ENCODE measurements around the gene TBC1D22A. TPM values are rescaled to one million over a fixed set of nuclear protein-coding genes. Genes with fewer than 3 reads are reported as not detected.

TBC1D22A gene
- total RNA-seq, 1 donor from 2014 or later: 6.8 TPM

DNA sequence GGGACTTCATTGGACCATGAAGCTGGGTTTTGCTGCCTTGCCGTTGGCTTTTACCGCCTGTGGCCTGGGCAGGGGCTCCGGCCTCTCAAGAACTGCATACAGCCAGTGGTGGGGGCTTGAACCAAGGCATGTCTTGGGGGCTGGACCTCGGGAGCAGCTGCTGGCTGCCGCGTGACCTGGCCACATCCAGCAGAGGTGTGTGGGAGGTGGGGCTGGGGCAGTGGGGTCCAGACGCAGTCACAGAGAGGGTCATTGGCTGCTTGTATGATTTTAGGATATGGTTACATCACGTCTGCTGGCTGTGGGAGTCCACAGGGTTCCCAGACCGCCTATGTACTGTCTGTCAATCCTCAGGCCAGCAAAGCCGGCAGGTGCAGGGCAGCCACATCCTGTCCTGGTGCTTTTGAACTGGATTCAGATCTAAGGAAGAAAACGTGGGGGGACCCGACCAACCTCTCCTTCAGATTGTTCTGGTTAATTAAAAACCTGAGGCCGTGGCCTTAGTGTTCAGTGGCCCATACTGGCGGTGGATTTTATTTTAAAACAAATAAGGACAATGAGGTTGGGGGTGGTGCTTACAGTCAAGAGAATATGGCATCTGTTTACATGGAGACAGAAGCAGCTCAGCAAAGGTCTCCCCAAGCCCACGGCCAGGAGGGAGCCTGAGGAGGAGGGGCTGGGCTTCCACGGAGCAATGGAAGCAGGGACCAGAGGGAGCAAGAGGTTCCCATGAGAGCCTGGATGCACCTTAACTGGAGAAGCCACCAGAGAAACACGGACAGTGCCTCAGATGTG lies 426.0 kb downstream of the TBC1D22A start:
- Histone ChIP-seq H3K9ac (ENCODE audit: low read depth in 1 of 3, low read length in 3 of 3) (no peak overlapping the region), H3K27ac (ENCODE audit: low read depth, low read length) (no peak overlapping the region), H3K9me3 (ENCODE audit: control insufficient read depth in 3 of 3, low read length in 3 of 3) (peaks cover 0 to 7% (median 0%) of the 10 kb centered on the region in 3 donors), H3K36me3 (ENCODE audit: control insufficient read depth in 3 of 3, insufficient read depth in 3 of 3, low read length in 3 of 3) (no peaks in the 10 kb centered on the region), H3K4me1 (ENCODE audit: control insufficient read depth in 3 of 3, insufficient read depth in 3 of 3, low read length in 3 of 3) (no peaks in the 10 kb centered on the region), H3K27me3 (ENCODE audit: control insufficient read depth in 3 of 3, insufficient read depth in 3 of 3, low read length in 3 of 3) (peaks cover 0 to 11% (median 9%) of the 10 kb centered on the region in 3 donors), H3K4me3 (ENCODE audit: low read length in 3 of 3) (no peak overlapping the region)

DNA sequence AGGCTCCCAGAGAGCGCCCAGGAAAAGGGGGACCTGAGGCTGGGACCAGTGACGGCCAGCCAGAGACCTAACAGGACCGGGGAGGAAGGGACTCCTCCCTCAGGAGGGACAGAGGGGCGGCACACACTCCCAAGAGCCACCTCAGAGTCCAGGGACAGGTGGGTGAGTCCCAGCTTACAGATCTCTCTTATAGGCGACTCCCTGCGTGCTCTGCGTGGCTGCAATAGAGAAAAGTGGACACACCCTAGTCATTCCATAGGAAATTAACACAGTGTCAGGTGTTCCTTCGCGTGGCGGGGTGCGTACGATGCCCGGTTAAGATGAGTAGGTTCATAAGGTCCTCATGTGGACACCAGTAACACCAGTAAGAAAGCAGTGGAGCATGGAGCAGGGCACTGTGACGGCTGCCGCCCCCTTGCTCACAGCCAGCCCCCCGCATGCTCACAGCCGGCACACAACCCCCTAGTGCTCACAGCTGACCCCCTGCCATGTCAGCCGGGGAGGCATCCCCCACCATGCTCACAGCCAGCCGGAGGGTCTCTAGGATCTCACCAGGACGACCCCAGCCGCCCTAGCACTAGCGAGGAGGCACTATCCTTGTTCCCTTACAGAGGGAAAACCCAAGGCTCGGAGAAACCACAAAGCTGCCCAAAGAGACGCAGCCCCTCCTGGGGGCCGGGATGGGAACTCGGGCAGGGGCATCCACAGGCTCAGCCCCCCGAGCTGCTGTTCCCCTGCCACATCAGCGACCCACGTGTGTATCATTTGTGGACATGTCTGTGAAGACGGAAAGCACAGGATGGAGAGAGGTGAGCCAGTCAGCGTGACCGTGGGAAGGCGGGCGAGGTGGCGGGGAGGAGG lies 426.8 kb downstream of the TBC1D22A start:
- no peak overlapping the region for H3K9ac ChIP-seq (ENCODE audit: low read depth in 1 of 3, low read length in 3 of 3)
- no peak overlapping the region for H3K4me3 ChIP-seq (ENCODE audit: low read length in 3 of 3)
- peaks cover 0 to 11% (median 9%) of the 10 kb centered on the region in 3 donors for H3K27me3 ChIP-seq (ENCODE audit: control insufficient read depth in 3 of 3, insufficient read depth in 3 of 3, low read length in 3 of 3)
- no peaks in the 10 kb centered on the region for H3K36me3 ChIP-seq (ENCODE audit: control insufficient read depth in 3 of 3, insufficient read depth in 3 of 3, low read length in 3 of 3)
- no peaks in the 10 kb centered on the region for H3K4me1 ChIP-seq (ENCODE audit: control insufficient read depth in 3 of 3, insufficient read depth in 3 of 3, low read length in 3 of 3)
- peaks cover 0 to 7% (median 0%) of the 10 kb centered on the region in 3 donors for H3K9me3 ChIP-seq (ENCODE audit: control insufficient read depth in 3 of 3, low read length in 3 of 3)
- H3K27ac ChIP-seq (ENCODE audit: low read depth, low read length): no peak overlapping the region

GRCh38 chr22:47190276-47190956 lies 428.0 kb downstream of the TBC1D22A start:
- no peak overlapping the region for H3K9ac ChIP-seq (ENCODE audit: low read depth in 1 of 3, low read length in 3 of 3)
- no peak overlapping the region for H3K4me3 ChIP-seq (ENCODE audit: low read length in 3 of 3)
- H3K4me1 ChIP-seq (ENCODE audit: control insufficient read depth in 3 of 3, insufficient read depth in 3 of 3, low read length in 3 of 3): no peaks in the 10 kb centered on the region
- peaks cover 0 to 4% (median 0%) of the 10 kb centered on the region in 3 donors for H3K9me3 ChIP-seq (ENCODE audit: control insufficient read depth in 3 of 3, low read length in 3 of 3)
- H3K36me3 ChIP-seq (ENCODE audit: control insufficient read depth in 3 of 3, insufficient read depth in 3 of 3, low read length in 3 of 3): no peaks in the 10 kb centered on the region
- peaks cover 0 to 11% (median 9%) of the 10 kb centered on the region in 3 donors for H3K27me3 ChIP-seq (ENCODE audit: control insufficient read depth in 3 of 3, insufficient read depth in 3 of 3, low read length in 3 of 3)
- no peak overlapping the region for H3K27ac ChIP-seq (ENCODE audit: low read depth, low read length)

- Histone ChIP-seq H3K9me3 (ENCODE audit: control insufficient read depth in 3 of 3, low read length in 3 of 3) (no peaks in the 10 kb centered on the region), H3K27ac (ENCODE audit: low read depth, low read length) (no peak overlapping the region), H3K36me3 (ENCODE audit: control insufficient read depth in 3 of 3, insufficient read depth in 3 of 3, low read length in 3 of 3) (no peaks in the 10 kb centered on the region), H3K9ac (ENCODE audit: low read depth in 1 of 3, low read length in 3 of 3) (no peak overlapping the region), H3K27me3 (ENCODE audit: control insufficient read depth in 3 of 3, insufficient read depth in 3 of 3, low read length in 3 of 3) (peaks cover 0 to 13% (median 12%) of the 10 kb centered on the region in 3 donors), H3K4me3 (ENCODE audit: low read length in 3 of 3) (no peak overlapping the region), H3K4me1 (ENCODE audit: control insufficient read depth in 3 of 3, insufficient read depth in 3 of 3, low read length in 3 of 3) (no peaks in the 10 kb centered on the region)
These were observed 428.7 kb downstream of the TBC1D22A start for GRCh38 chr22:47190957-47191670.

DNA sequence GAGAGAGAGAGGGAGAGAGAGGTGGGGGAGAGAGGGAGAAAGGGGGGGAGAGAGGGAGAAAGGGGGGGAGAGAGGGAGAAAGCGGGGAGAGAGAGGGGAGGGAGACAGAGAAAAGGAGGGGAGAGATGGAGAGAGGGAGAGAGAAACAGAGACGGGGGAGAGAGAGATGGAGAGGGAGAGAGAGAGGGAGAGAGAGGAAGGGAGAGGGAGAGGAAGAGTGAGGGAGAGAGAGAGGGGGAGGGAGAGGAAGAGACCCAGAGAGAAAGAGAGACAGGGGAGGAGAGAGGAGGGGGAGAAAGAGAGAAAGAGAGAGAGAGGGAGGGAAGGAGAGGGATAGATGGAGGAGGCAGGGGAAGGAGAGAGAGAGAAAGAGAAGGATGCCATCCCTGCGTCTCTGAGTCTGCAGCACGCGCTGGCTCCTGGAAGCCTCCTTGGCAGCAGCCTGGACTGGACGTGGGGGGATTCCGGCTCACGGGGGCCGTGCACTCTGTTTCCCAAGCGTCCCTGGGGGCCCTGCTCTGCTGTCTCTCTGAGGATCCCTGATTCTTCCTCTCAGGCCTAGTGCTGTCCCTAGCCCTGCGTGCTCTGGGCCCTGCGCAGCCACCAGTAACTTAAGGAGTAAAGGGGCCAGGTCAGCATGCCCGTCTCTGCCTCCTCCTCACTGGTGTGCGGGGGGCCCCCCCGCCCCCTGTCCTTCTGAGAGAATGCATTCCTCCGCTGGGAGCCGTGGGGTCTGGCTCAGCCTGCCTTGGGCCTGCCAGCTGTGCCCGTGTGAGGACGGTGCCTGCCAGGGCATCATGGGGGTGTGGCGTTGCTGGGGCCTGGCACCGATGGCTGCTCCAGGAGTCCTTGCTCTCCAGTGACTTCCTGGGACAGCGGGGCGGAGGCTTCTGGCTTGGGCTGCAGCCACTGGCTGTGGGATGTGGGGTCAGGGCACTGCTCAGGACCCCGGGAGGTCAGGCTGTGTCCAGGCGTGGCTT lies 429.5 kb downstream of the TBC1D22A start:
- peaks cover 6 to 20% (median 20%) of the 10 kb centered on the region in 3 donors for H3K27me3 ChIP-seq (ENCODE audit: control insufficient read depth in 3 of 3, insufficient read depth in 3 of 3, low read length in 3 of 3)
- H3K36me3 ChIP-seq (ENCODE audit: control insufficient read depth in 3 of 3, insufficient read depth in 3 of 3, low read length in 3 of 3): no peaks in the 10 kb centered on the region
- no peak overlapping the region for H3K27ac ChIP-seq (ENCODE audit: low read depth, low read length)
- no peak overlapping the region for H3K9ac ChIP-seq (ENCODE audit: low read depth in 1 of 3, low read length in 3 of 3)
- H3K9me3 ChIP-seq (ENCODE audit: control insufficient read depth in 3 of 3, low read length in 3 of 3): no peaks in the 10 kb centered on the region
- H3K4me3 ChIP-seq (ENCODE audit: low read length in 3 of 3): no peak overlapping the region
- no peaks in the 10 kb centered on the region for H3K4me1 ChIP-seq (ENCODE audit: control insufficient read depth in 3 of 3, insufficient read depth in 3 of 3, low read length in 3 of 3)

DNA sequence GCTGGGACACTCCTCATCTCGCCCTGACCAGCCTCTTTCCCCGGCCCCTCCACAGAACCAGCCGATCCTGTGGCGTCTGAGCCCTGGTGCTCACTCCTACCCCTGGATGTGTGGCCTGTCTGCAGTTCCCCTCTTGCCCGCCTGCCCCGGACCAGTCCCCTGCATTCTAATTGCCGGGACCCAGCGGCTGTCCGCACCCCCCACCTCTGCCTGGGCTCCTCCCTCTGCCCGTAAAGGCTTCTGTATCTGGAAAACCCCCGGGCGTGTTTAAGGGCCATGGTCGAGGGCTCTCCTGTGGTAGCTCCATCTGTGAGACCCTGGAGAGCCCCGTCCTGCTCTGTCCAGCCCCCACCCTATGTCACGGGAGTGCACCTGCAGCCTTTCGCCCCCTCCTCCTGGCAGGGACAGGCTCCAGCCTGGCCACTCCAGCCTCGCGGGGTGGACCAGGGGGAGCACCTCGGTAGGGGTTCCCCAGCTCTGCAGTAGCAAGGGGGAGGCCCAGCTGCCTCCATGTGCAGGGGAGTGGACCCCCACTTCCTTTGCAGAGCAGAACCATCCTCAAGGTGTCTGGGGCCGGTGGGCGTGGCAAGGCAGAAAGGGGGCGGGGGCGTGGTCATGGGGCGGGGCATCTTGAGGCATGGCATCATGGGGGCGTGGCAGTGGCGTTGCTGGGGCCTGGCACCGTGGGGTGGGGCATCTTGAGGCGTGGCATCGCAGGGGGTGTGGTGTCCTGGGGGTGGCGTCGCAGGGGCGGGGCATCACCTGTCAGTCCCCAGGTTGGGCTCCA lies 430.4 kb downstream of the TBC1D22A start:
- Histone ChIP-seq H3K9ac (ENCODE audit: low read depth in 1 of 3, low read length in 3 of 3) (no peak overlapping the region), H3K4me1 (ENCODE audit: control insufficient read depth in 3 of 3, insufficient read depth in 3 of 3, low read length in 3 of 3) (no peaks in the 10 kb centered on the region), H3K36me3 (ENCODE audit: control insufficient read depth in 3 of 3, insufficient read depth in 3 of 3, low read length in 3 of 3) (no peaks in the 10 kb centered on the region), H3K27me3 (ENCODE audit: control insufficient read depth in 3 of 3, insufficient read depth in 3 of 3, low read length in 3 of 3) (peaks cover 8 to 25% (median 24%) of the 10 kb centered on the region in 3 donors), H3K9me3 (ENCODE audit: control insufficient read depth in 3 of 3, low read length in 3 of 3) (no peaks in the 10 kb centered on the region), H3K27ac (ENCODE audit: low read depth, low read length) (no peak overlapping the region), H3K4me3 (ENCODE audit: low read length in 3 of 3) (no peak overlapping the region)

DNA sequence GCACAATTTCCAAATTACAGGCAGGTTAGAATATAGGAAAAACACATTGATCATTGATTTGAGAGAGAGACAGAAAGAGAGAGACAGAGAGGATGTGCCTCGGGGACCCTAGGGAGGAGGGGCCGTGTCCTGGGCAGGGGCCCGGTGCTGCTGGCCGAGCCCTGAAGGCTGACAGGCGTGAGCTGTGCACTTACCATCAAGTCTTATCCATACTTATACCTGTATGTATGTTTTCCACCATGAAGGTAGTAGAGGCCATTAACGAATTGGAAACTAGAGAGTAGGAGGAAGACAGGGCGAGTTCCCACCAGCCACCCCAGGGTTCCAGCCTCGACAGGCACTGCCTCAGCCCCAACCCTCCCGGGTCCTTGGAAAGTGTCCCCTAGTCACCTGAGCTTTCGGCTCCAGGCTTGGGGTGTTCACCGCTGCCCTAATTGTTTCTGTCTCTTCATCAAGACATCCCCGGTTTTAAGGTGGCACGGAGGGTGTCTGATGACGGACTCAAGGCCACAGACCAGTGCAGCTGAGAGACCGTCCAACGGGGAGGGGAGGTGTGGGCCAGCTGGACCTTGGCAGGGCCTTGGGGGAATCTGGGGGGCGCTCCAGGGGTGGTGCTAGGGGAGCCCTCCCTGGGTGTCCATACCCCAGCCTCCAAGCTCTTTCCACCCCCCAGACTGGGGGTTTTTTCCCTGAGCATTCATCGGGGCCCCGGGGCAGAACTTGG lies 431.3 kb downstream of the TBC1D22A start:
- no peak overlapping the region for H3K4me3 ChIP-seq (ENCODE audit: low read length in 3 of 3)
- H3K27ac ChIP-seq (ENCODE audit: low read depth, low read length): no peak overlapping the region
- no peaks in the 10 kb centered on the region for H3K9me3 ChIP-seq (ENCODE audit: control insufficient read depth in 3 of 3, low read length in 3 of 3)
- H3K27me3 ChIP-seq (ENCODE audit: control insufficient read depth in 3 of 3, insufficient read depth in 3 of 3, low read length in 3 of 3): peaks cover 9 to 33% (median 29%) of the 10 kb centered on the region in 3 donors
- H3K36me3 ChIP-seq (ENCODE audit: control insufficient read depth in 3 of 3, insufficient read depth in 3 of 3, low read length in 3 of 3): no peaks in the 10 kb centered on the region
- H3K4me1 ChIP-seq (ENCODE audit: control insufficient read depth in 3 of 3, insufficient read depth in 3 of 3, low read length in 3 of 3): no peaks in the 10 kb centered on the region
- H3K9ac ChIP-seq (ENCODE audit: low read depth in 1 of 3, low read length in 3 of 3): no peak overlapping the region
